Peyer's patch (tissue), 4 donors: Measurements from ENCODE around the gene ACCSL. TPM values are rescaled to one million over a fixed set of nuclear protein-coding genes. Genes with fewer than 3 reads are reported as not detected.

Source experiments
- DNase-seq, 3 donors: peaks; one replicate each; pipeline ENCODE4 v3.0.0-alpha.2; 2017 to 2019
- H3K27ac ChIP-seq, 4 donors: fragments of 200-600 bp; sonication (generic); one replicate each; pipeline ENCODE4 v1.5.1; 2016 to 2019
- H3K27me3 ChIP-seq, 2 donors: fragments of 200-600 bp; sonication (generic); one replicate each; pipeline ENCODE4 v1.5.1; 2019
- H3K36me3 ChIP-seq, 3 donors: fragments of 200-600 bp; sonication (generic); one replicate each; pipeline ENCODE4 v1.5.1; 2016 to 2019
- H3K4me1 ChIP-seq, 4 donors: fragments of 200-600 bp; sonication (generic); one replicate each; pipeline ENCODE4 v1.5.1; 2016 to 2019
- H3K4me3 ChIP-seq, 4 donors: fragments of 200-600 bp; sonication (generic); 1 replicate in 3 of 4; 2 replicates in 1 of 4; pipeline ENCODE4 v1.5.1; 2016 to 2019; ENCODE audit warnings: mild to moderate bottlenecking in 1 of 4
- H3K9me3 ChIP-seq, 4 donors: fragments of 200-600 bp; sonication (generic); one replicate each; pipeline ENCODE4 v1.5.1; 2016 to 2019; ENCODE audit warnings: mild to moderate bottlenecking in 1 of 4
- POLR2A ChIP-seq, 2 donors: fragments of 450-650 bp; IDR thresholded peaks; one replicate each; pipeline ENCODE4 v1.5.1; 2017; ENCODE audit warnings: antibody characterized with exemption in 2 of 2, mild to moderate bottlenecking in 2 of 2, moderate library complexity in 2 of 2
- total RNA-seq, 4 donors: library from RNA; depleted of rRNA; stranded (reverse); fragments of >200 nt; gene quantifications; one replicate each; pipeline ENCODE4 v1.1.0, GENCODE V29; 2016
- TF ChIP-seq, protein P1 (sequence below), 6 experiments: fragments of 450-650 bp in 4 of 6; fragments of 200-600 bp in 2 of 6; sonication (generic) in 1 of 6; IDR thresholded peaks; one replicate each; pipeline ENCODE4 v1.5.1; 2017 to 2019; ENCODE audit warnings: antibody characterized with exemption in 6 of 6, mild to moderate bottlenecking in 3 of 6, moderate library complexity in 1 of 6

ACCSL gene
- total RNA-seq, 4 donors from 2014 or later: not detected

DNA sequence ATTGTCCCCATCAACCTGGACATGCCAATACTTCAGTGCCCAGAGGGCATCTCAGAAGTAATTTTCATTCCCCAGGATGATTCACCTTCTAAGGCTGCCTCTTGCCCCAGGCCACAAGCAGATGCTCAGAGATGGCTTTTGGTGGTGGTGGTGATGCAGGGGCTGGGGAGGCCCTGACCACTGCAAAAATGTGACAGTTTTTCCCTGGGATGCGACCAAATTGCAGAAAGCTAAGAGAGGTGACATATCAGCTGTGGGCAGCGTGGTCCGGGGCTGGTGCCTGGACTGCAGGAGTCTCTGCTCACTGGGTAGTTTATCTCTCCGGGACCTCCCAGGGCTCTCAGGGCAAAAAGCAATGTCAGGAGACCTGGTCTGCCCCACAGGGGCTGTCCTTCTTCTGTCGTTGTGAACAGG is 39.7 kb upstream of the ACCSL start:
- H3K27ac ChIP-seq: no peak overlapping the region
- H3K4me3 ChIP-seq: no peak overlapping the region
- no peaks in the 10 kb centered on the region for H3K9me3 ChIP-seq
- H3K27me3 ChIP-seq: no peaks in the 10 kb centered on the region
- H3K36me3 ChIP-seq: no peaks in the 10 kb centered on the region
- peak in 1 of 3 donors; percentile 23 for DNase-seq
- H3K4me1 ChIP-seq: no peaks in the 10 kb centered on the region
- TF ChIP-seq, protein P1, sequence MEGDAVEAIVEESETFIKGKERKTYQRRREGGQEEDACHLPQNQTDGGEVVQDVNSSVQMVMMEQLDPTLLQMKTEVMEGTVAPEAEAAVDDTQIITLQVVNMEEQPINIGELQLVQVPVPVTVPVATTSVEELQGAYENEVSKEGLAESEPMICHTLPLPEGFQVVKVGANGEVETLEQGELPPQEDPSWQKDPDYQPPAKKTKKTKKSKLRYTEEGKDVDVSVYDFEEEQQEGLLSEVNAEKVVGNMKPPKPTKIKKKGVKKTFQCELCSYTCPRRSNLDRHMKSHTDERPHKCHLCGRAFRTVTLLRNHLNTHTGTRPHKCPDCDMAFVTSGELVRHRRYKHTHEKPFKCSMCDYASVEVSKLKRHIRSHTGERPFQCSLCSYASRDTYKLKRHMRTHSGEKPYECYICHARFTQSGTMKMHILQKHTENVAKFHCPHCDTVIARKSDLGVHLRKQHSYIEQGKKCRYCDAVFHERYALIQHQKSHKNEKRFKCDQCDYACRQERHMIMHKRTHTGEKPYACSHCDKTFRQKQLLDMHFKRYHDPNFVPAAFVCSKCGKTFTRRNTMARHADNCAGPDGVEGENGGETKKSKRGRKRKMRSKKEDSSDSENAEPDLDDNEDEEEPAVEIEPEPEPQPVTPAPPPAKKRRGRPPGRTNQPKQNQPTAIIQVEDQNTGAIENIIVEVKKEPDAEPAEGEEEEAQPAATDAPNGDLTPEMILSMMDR (IDR thresholded peaks at IDR 0.05): no peak
- no peak for TF ChIP-seq POLR2A (IDR thresholded peaks at IDR 0.05)

DNA sequence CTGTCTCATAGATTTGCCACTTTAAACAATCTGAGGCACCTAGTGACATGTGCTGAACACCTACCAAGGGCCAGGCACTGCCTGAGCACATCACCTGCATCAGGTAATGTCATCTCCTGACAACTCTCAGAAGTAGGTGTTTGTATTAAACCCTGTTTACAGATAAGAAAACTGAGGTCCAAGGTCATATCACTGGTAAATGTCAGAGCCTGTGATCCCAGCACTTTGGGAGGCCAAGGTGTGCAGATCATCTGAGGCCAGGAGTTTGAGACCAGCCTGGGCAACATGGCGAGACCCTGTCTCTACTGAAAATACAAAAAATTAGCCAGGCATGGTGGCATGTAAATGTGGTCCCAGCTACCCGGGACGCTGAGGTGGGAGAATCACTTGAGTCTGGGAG is 39.1 kb upstream of the ACCSL start:
- no peaks in the 10 kb centered on the region for H3K9me3 ChIP-seq
- no peaks in the 10 kb centered on the region for H3K27me3 ChIP-seq
- H3K27ac ChIP-seq: no peak overlapping the region
- no peaks in the 10 kb centered on the region for H3K36me3 ChIP-seq
- no peak overlapping the region for H3K4me3 ChIP-seq
- no peak for TF ChIP-seq POLR2A (IDR thresholded peaks at IDR 0.05)
- TF ChIP-seq, protein P1 (IDR thresholded peaks at IDR 0.05): no peak
- no peaks in the 10 kb centered on the region for H3K4me1 ChIP-seq
- DNase-seq: peak in 1 of 3 donors; percentile 26

DNA sequence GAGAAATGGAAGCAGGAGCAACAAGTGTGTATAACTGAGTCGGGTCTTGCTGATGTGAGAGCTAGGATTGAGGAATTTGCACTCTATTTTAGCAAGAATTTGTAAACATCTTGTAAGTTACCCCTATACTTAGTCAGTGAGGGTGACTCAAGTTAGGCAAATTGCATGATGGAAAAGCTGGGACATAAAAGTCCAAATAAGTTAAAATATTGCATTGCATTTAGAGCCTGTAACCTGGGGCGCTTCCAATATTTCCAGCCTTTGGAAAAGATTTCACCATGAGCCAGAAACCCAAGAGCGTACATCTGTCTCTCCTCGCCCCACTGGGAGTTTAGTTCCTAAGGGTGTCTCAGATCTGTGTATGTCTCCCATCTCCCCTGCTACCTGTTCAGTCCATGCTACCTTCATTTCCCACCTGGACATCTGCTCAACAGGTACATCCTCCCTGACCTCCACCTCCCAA is 37.0 kb upstream of the ACCSL start:
- Histone ChIP-seq H3K36me3 (no peaks in the 10 kb centered on the region), H3K27me3 (no peaks in the 10 kb centered on the region), H3K4me3 (no peak overlapping the region), H3K27ac (peak overlapping the region in 2 of 4 donors; percentile 39), H3K9me3 (no peaks in the 10 kb centered on the region), H3K4me1 (no peaks in the 10 kb centered on the region)
- DNase-seq: peak in 1 of 3 donors; percentile 22
- TF ChIP-seq, protein P1 (IDR thresholded peaks at IDR 0.05): no peak
- no peak for TF ChIP-seq POLR2A (IDR thresholded peaks at IDR 0.05)

DNA sequence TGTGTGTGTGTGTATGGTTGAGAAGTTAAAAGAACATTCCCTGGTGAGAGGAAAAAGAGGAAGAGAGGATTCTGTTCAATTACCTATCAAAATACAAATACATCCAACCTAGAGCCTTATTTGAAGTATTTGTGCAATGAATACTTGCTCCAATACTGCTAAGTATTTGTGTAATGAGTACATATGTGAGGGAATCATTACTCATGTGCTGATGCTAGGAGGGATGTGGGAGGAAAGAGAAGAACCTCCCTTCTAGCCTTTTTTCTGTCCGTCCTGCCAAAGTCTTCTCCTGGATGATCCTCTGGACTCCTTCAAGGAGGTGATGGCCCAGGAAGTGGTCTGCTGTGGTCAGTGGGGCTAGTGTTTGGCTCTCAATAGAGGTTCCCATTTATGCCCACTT is 36.0 kb upstream of the ACCSL start:
- Histone ChIP-seq H3K27me3 (no peaks in the 10 kb centered on the region), H3K4me1 (no peaks in the 10 kb centered on the region), H3K36me3 (no peaks in the 10 kb centered on the region), H3K4me3 (no peak overlapping the region), H3K27ac (no peak overlapping the region), H3K9me3 (no peaks in the 10 kb centered on the region)
- DNase-seq: peak in 1 of 3 donors; percentile 24
- no peak for TF ChIP-seq POLR2A (IDR thresholded peaks at IDR 0.05)
- TF ChIP-seq, protein P1 (IDR thresholded peaks at IDR 0.05): no peak

DNA sequence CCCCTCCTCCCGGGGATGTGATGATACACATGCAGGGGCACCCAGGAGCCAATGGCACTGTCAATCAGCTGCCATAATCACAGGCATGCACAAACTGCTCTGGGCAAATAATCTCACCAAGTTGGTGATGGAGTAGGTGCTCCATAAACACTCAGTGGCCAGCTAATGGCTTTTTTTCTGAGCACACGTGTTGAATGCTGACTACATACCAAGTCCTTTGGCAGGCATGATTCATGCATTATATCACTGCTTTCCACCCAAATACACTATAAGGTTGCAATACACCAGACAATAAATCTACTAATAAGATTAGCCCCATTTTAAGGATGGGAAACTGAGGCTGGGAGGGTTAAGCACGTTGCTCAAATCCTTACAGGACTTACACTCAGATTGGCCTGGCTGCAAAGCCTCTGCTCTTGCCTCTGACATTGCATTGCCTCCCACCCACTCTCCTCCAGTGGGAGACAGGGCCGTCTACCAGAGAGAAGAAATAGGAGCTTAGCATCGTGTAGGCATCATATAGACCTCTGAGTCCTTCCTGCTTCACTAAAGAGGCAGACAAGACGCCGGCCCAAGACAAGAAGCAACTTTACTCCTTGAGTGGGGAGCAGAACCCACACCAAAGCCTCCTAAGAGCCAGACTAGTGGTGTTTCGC is 32.7 kb upstream of the ACCSL start:
- Histone ChIP-seq H3K36me3 (no peaks in the 10 kb centered on the region), H3K4me1 (no peaks in the 10 kb centered on the region), H3K27ac (no peak overlapping the region), H3K27me3 (no peaks in the 10 kb centered on the region), H3K9me3 (no peaks in the 10 kb centered on the region), H3K4me3 (no peak overlapping the region)
- TF ChIP-seq, protein P1 (IDR thresholded peaks at IDR 0.05): no peak
- no peak for TF ChIP-seq POLR2A (IDR thresholded peaks at IDR 0.05)
- DNase-seq: peak in 1 of 3 donors; percentile 26
